HL-60 (cell line): ENCODE measurements around the gene BABAM2.

Experiments
- DNase-seq, 2 experiments: peaks; one replicate each; pipeline ENCODE4 v3.0.0-alpha.2; 2010 to 2020; ENCODE audit warnings: low read depth in 1 of 2, low spot score in 1 of 2
- H3K27ac ChIP-seq: fragments of 250-450 bp; sonication (Bioruptor Pico); replicated peaks from 2 replicates; pipeline ENCODE4 v1.5.1; 2020; ENCODE audit warnings: mild to moderate bottlenecking, moderate library complexity
- H3K27me3 ChIP-seq: fragments of 250-450 bp; sonication (Bioruptor Pico); 2 replicates; pipeline ENCODE4 v1.5.1; 2021; ENCODE audit warnings: mild to moderate bottlenecking, moderate library complexity; ENCODE audit not compliant: insufficient read depth, poor library complexity, severe bottlenecking
- H3K4me3 ChIP-seq: replicated peaks from 2 replicates; pipeline ENCODE4 v1.5.1; 2011; ENCODE audit warnings: mild to moderate bottlenecking, control low read depth, low read length; ENCODE audit not compliant: insufficient read depth
- GABPA ChIP-seq: IDR thresholded peaks from 2 replicates; pipeline ENCODE4 v1.6.1; 2012; ENCODE audit warnings: low read depth
- POLR2AphosphoS5 ChIP-seq: IDR thresholded peaks from 2 replicates; pipeline ENCODE4 v1.6.1; 2012; ENCODE audit warnings: low read depth
- SPI1 ChIP-seq: IDR thresholded peaks from 2 replicates; pipeline ENCODE4 v1.6.1; 2012; ENCODE audit warnings: low read depth, mild to moderate bottlenecking, borderline replicate concordance
- TF ChIP-seq, protein P1 (sequence below): IDR thresholded peaks from 2 replicates; pipeline ENCODE4 v1.6.1; 2012; ENCODE audit warnings: low read depth; ENCODE audit not compliant: insufficient replicate concordance
- TF ChIP-seq, protein P2 (sequence below): IDR thresholded peaks from one replicate; pipeline ENCODE4 v1.5.1; 2011; ENCODE audit warnings: low read length, control low read depth, inconsistent platforms; ENCODE audit not compliant: insufficient read depth

The BABAM2 gene

GRCh38 chr2:28356095-28356911 is 465.8 kb downstream of the BABAM2 start:
- TF ChIP-seq, protein P1, sequence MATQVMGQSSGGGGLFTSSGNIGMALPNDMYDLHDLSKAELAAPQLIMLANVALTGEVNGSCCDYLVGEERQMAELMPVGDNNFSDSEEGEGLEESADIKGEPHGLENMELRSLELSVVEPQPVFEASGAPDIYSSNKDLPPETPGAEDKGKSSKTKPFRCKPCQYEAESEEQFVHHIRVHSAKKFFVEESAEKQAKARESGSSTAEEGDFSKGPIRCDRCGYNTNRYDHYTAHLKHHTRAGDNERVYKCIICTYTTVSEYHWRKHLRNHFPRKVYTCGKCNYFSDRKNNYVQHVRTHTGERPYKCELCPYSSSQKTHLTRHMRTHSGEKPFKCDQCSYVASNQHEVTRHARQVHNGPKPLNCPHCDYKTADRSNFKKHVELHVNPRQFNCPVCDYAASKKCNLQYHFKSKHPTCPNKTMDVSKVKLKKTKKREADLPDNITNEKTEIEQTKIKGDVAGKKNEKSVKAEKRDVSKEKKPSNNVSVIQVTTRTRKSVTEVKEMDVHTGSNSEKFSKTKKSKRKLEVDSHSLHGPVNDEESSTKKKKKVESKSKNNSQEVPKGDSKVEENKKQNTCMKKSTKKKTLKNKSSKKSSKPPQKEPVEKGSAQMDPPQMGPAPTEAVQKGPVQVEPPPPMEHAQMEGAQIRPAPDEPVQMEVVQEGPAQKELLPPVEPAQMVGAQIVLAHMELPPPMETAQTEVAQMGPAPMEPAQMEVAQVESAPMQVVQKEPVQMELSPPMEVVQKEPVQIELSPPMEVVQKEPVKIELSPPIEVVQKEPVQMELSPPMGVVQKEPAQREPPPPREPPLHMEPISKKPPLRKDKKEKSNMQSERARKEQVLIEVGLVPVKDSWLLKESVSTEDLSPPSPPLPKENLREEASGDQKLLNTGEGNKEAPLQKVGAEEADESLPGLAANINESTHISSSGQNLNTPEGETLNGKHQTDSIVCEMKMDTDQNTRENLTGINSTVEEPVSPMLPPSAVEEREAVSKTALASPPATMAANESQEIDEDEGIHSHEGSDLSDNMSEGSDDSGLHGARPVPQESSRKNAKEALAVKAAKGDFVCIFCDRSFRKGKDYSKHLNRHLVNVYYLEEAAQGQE = no peak
- no peak for TF ChIP-seq SPI1
- no peak for TF ChIP-seq POLR2AphosphoS5
- no peak for TF ChIP-seq GABPA
- TF ChIP-seq, protein P2, sequence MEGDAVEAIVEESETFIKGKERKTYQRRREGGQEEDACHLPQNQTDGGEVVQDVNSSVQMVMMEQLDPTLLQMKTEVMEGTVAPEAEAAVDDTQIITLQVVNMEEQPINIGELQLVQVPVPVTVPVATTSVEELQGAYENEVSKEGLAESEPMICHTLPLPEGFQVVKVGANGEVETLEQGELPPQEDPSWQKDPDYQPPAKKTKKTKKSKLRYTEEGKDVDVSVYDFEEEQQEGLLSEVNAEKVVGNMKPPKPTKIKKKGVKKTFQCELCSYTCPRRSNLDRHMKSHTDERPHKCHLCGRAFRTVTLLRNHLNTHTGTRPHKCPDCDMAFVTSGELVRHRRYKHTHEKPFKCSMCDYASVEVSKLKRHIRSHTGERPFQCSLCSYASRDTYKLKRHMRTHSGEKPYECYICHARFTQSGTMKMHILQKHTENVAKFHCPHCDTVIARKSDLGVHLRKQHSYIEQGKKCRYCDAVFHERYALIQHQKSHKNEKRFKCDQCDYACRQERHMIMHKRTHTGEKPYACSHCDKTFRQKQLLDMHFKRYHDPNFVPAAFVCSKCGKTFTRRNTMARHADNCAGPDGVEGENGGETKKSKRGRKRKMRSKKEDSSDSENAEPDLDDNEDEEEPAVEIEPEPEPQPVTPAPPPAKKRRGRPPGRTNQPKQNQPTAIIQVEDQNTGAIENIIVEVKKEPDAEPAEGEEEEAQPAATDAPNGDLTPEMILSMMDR = no peak
- no peak overlapping the region for H3K27ac ChIP-seq
- no peaks in the 10 kb centered on the region for H3K27me3 ChIP-seq
- H3K4me3 ChIP-seq = no peak overlapping the region
- DNase-seq = peak in 1 of 2 experiments; percentile 60

DNA sequence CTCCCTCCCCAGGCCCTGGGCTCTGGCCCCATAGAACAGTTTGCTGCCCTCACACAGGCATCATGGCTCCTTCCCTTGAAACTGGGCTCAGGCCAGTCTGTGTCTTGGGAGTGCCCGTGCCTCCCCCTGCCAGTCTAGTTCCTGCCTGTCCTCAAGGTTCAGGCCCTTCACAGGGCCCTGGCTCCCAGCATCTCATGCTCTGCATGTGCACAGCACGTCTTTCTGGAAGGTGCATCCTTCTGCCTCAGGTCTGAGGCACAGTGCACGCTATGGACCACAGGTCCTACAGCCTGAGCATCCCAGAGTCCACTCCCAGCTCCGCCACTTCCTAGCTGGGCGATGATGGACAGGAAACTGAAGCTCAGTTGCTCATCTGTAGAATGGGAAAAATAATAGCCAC is 466.5 kb downstream of the BABAM2 start:
- H3K27ac ChIP-seq = no peak overlapping the region
- DNase-seq = no peak
- H3K4me3 ChIP-seq = no peak overlapping the region
- TF ChIP-seq GABPA (no peak), SPI1 (no peak)
- H3K27me3 ChIP-seq = no peaks in the 10 kb centered on the region

DNA sequence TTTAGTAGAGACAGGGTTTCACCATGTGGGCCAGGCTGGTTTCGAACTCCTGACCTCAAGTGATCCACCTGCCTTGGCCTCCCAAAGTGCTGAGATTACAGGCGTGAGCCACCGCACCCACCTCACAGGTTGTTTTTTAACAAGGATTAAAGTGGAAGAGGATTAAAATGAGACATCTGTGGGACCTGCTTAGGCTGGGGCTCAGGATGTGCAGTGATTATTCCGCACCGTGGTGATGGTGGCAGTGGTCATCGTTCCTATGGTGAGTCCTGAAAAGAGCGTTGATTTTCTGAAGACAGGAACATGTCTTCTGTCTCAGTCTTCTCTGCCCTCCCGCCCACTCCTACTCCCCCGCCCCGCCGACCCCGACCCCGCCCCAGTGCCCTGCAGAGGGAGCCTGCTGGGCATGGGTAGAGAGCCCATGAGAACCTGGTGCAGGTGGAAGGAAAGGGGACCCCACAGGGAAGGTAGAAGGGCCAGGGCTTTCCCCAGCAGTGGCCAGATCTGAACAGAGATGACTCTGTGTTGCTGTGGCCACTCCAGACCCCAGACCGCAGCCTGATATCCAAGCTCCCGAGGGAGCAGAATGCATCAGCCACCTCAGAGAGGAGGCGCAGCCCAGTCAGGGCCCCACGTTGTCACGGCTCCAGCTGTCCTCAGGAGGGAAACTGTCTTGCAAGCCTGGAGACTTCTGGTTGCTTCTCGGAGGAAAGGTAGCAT is 467.6 kb downstream of the BABAM2 start:
- Histone ChIP-seq H3K27ac (peak overlapping the region; percentile 73), H3K27me3 (no peaks in the 10 kb centered on the region), H3K4me3 (no peak overlapping the region)
- TF ChIP-seq, protein P1 = no peak
- TF ChIP-seq, protein P2 = no peak
- no peak for TF ChIP-seq POLR2AphosphoS5
- no peak for TF ChIP-seq GABPA
- TF ChIP-seq SPI1 = no peak
- no peak for DNase-seq

DNA sequence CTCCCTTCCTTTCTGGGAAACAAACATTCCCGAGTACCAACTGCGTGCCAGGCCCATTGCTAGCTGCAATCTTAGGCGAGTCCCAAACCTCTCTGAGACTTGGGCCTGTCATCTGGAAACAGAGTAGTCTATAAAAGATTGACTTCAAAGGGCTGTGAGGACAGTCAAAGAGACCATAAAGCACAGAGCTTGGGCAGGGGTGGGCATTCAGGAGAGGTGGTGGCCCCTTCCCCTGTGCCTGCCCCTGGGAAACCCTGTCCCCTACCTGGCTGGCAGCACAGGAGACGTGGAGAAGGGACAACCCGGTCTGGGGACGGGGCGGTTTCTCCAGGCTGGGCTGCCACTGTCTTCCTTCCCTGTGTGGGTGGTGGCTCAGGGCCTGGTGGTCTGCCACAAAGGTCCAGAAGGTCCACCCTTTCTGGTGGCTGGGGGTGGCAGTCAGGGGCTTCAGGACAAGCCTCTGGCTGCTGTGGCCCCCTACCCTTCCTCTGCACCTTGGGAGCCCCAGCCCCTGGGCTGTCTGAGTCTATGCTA is 468.2 kb downstream of the BABAM2 start:
- Histone ChIP-seq H3K4me3 (no peak overlapping the region), H3K27me3 (no peaks in the 10 kb centered on the region), H3K27ac (peak overlapping the region; percentile 73)
- TF ChIP-seq POLR2AphosphoS5 = no peak
- no peak for DNase-seq
